GM06990 (cell line): ENCODE results near the gene SLC17A4.

Source experiments
- DNase-seq: peaks from one replicate; pipeline ENCODE4 v3.0.0-alpha.2; 2011; ENCODE audit not compliant: insufficient read length; ENCODE audit errors: extremely low read depth
- H3K27me3 ChIP-seq: replicated peaks from 2 replicates; pipeline ENCODE4 v1.6.0; 2011; ENCODE audit warnings: low read length; ENCODE audit not compliant: control insufficient read depth, insufficient read depth
- H3K36me3 ChIP-seq: 2 replicates; pipeline ENCODE4 v1.5.1; 2011; ENCODE audit warnings: low read length; ENCODE audit not compliant: control insufficient read depth, insufficient read depth
- H3K4me3 ChIP-seq: replicated peaks from 2 replicates; pipeline ENCODE4 v1.5.1; 2011; ENCODE audit warnings: low read depth, mild to moderate bottlenecking, control low read depth, low read length
- CTCF ChIP-seq: IDR thresholded peaks from 2 replicates; pipeline ENCODE4 v1.5.1; 2011; ENCODE audit warnings: low read length, control low read depth, mild to moderate bottlenecking, inconsistent platforms; ENCODE audit not compliant: insufficient read depth, poor library complexity, severe bottlenecking

Gene SLC17A4, protein sequence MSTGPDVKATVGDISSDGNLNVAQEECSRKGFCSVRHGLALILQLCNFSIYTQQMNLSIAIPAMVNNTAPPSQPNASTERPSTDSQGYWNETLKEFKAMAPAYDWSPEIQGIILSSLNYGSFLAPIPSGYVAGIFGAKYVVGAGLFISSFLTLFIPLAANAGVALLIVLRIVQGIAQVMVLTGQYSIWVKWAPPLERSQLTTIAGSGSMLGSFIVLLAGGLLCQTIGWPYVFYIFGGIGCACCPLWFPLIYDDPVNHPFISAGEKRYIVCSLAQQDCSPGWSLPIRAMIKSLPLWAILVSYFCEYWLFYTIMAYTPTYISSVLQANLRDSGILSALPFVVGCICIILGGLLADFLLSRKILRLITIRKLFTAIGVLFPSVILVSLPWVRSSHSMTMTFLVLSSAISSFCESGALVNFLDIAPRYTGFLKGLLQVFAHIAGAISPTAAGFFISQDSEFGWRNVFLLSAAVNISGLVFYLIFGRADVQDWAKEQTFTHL

GRCh38 chr6:25754535-25754934, at the start of gene SLC17A4:
TSS of gene SLC17A4 (plus strand) at chr6:25754742. CDS start at chr6:25761963, 7,221 bp downstream.
- DNase-seq: no peak
- no peak for TF ChIP-seq CTCF
- H3K36me3 ChIP-seq: no peaks in the 10 kb centered on the region
- no peaks in the 10 kb centered on the region; the same call in none of the 2 replicates for H3K27me3 ChIP-seq
- H3K4me3 ChIP-seq: no peak within 1 kb of the TSS

DNA sequence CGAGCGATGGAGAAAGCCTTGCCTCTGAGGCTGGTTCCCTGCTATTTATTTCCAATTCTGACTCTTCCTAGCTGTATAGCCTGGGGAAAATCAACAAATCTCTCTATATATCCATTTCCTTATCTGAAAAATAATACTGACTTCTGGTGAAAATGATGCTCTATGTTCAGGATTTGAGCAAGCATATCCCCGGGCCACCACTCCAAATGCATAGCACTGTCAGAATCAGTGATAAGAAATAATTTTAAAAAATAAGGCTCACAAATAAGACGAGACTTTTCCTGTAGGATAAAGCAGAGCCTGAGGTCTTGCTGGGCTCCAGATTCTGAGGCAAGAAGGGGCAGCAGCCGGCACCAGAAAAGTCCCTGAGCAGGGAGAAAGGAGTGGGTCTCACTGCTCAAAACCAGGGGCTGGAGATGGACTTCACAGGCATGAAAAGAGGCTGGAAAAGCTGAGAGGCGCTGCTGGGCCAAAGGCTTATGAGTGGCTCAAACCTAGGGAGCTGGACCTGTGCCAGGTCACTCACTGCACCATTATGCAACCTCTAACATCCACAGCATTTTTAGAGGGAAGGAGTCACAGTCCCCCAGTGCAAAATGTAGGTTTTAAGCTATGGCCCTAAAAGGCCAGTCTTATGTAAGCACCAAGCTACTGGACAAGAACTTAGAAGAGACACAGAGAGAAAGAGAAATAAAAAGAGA, 48.1 kb upstream of the SLC17A4 start:
- Histone ChIP-seq H3K27me3 (no peaks in the 10 kb centered on the region; the same call in 1 of the 2 replicates), H3K36me3 (no peaks in the 10 kb centered on the region), H3K4me3 (no peak overlapping the region)
- no peak for DNase-seq
- TF ChIP-seq CTCF: no peak

DNA sequence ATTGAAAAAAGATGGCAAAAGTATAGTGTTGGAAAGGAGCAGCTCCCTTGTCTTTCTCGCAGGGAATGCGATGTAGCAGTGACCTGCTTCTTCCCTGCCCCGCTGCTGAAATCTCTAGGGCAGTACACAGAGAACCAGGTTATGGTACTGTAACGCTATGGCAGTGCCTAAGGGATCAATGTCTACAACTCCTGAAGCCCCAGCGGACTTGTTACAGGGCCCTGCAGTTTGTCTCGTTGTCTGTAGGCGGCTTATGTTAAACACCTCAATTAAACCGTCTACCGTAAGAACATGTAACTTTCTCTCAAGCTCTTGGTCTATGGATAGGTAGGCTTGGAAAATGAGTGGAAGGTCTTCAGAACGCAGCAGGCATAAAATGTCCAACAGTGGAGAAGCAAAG, 44.8 kb upstream of the SLC17A4 start:
- Histone ChIP-seq H3K27me3 (no peaks in the 10 kb centered on the region), H3K4me3 (no peak overlapping the region), H3K36me3 (no peaks in the 10 kb centered on the region)
- TF ChIP-seq CTCF: no peak
- no peak for DNase-seq

DNA sequence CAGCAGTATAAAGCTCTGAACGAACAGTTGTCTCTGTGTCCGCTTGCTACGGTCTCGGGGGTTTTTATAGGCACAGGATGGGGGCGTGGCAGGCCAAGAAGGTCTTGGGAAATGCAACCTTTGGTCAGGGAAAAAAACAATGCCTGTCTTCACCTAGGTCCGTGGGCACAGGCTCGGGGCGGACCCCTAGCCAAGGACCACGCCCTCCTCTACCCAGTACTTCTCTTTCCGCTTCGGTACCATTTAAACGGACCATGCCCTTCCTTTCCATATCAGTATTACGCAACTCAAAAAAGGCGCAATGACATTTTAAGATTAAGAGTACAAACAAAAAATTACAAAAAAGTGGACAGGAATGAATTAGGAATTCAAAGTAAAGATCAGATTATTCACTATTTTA, 44.3 kb upstream of the SLC17A4 start:
- TF ChIP-seq CTCF: no peak
- Histone ChIP-seq H3K4me3 (no peak overlapping the region), H3K27me3 (no peaks in the 10 kb centered on the region), H3K36me3 (no peaks in the 10 kb centered on the region)
- no peak for DNase-seq

GRCh38 chr6:25713824-25714223, 40.7 kb upstream of the SLC17A4 start:
- TF ChIP-seq CTCF: no peak
- no peak overlapping the region for H3K4me3 ChIP-seq
- H3K27me3 ChIP-seq: no peaks in the 10 kb centered on the region; the same call in none of the 2 replicates
- no peaks in the 10 kb centered on the region for H3K36me3 ChIP-seq
- no peak for DNase-seq
